ENCODE measurements around the gene EVI5L.

The EVI5L gene

GRCh38 chr19:7848779-7849457 is 18.9 kb downstream of the EVI5L start:
- no peak for ATAC-seq
- TF ChIP-seq POU6F1 (CRISPR knock-in tag; IDR thresholded peaks at IDR 0.05; ENCODE audit: borderline replicate concordance, low read depth) = no peak
- no peak for TF ChIP-seq TSHZ2 (CRISPR knock-in tag; IDR thresholded peaks at IDR 0.05)
- TF ChIP-seq PPARA (CRISPR knock-in tag; IDR thresholded peaks at IDR 0.05; ENCODE audit: borderline replicate concordance) = no peak

GRCh38 chr19:7849631-7849999 is 19.6 kb downstream of the EVI5L start:
- TF ChIP-seq PATZ1 (CRISPR knock-in tag; IDR thresholded peaks at IDR 0.05; ENCODE audit: borderline replicate concordance) = no peak
- TF ChIP-seq PPARA (CRISPR knock-in tag; IDR thresholded peaks at IDR 0.05; ENCODE audit: borderline replicate concordance) = no peak
- TF ChIP-seq ZFP30 (CRISPR knock-in tag; IDR thresholded peaks at IDR 0.05) = no peak
- no peak for TF ChIP-seq ZC3H10 (CRISPR knock-in tag; IDR thresholded peaks at IDR 0.05)
- TF ChIP-seq ZFP3 (CRISPR knock-in tag; IDR thresholded peaks at IDR 0.05) = no peak
- TF ChIP-seq ZNF70 (CRISPR knock-in tag; IDR thresholded peaks at IDR 0.05) = no peak
- no peak for ATAC-seq

GRCh38 chr19:7850000-7850813 is 20.2 kb downstream of the EVI5L start:
- TF ChIP-seq GLIS3 (CRISPR knock-in tag; IDR thresholded peaks at IDR 0.05) = no peak
- TF ChIP-seq ZNF70 (CRISPR knock-in tag; IDR thresholded peaks at IDR 0.05) = no peak
- no peak for ATAC-seq

GRCh38 chr19:7850945-7851622 is 21.1 kb downstream of the EVI5L start:
- no peak for ATAC-seq
- no peak for TF ChIP-seq ZNF8 (CRISPR knock-in tag; IDR thresholded peaks at IDR 0.05)
- no peak for TF ChIP-seq CSDC2 (CRISPR knock-in tag; IDR thresholded peaks at IDR 0.05)
- no peak for TF ChIP-seq ISL1 (CRISPR knock-in tag; IDR thresholded peaks at IDR 0.05)
- TF ChIP-seq RARB (CRISPR knock-in tag; IDR thresholded peaks at IDR 0.05) = no peak
- no peak for TF ChIP-seq ZFP3 (CRISPR knock-in tag; IDR thresholded peaks at IDR 0.05)
- no peak for TF ChIP-seq TOX (CRISPR knock-in tag; IDR thresholded peaks at IDR 0.05; ENCODE audit: borderline replicate concordance)
- no peak for TF ChIP-seq TSHZ2 (CRISPR knock-in tag; IDR thresholded peaks at IDR 0.05)
- no peak for TF ChIP-seq ZNF565 (CRISPR knock-in tag; conservative IDR thresholded peaks at IDR 0.05; ENCODE audit: low read depth)
- no peak for TF ChIP-seq SNAI2 (CRISPR knock-in tag; IDR thresholded peaks at IDR 0.05)
- no peak for TF ChIP-seq ESRRG (CRISPR knock-in tag; IDR thresholded peaks at IDR 0.05)
- no peak for TF ChIP-seq ZNF70 (CRISPR knock-in tag; IDR thresholded peaks at IDR 0.05)
- no peak for TF ChIP-seq ZC3H10 (CRISPR knock-in tag; IDR thresholded peaks at IDR 0.05)
- no peak for TF ChIP-seq CSRNP3 (CRISPR knock-in tag; IDR thresholded peaks at IDR 0.05)
- no peak for TF ChIP-seq PATZ1 (CRISPR knock-in tag; IDR thresholded peaks at IDR 0.05; ENCODE audit: borderline replicate concordance)
- TF ChIP-seq PPARA (CRISPR knock-in tag; IDR thresholded peaks at IDR 0.05; ENCODE audit: borderline replicate concordance) = no peak
- TF ChIP-seq TCF4 (CRISPR knock-in tag; IDR thresholded peaks at IDR 0.05; ENCODE audit: borderline replicate concordance) = no peak
- TF ChIP-seq ARNTL (CRISPR knock-in tag; IDR thresholded peaks at IDR 0.05; ENCODE audit: borderline replicate concordance, low read depth) = no peak
